Esophagus (tissue), 2 donors: ENCODE data around the gene TEX2. TPM values are rescaled to one million over a fixed set of nuclear protein-coding genes. Genes with fewer than 3 reads are reported as not detected.

Experiments used
- H3K27ac ChIP-seq, 2 donors: one replicate each; pipeline ENCODE4 v1.5.1; 2013; ENCODE audit warnings: low read depth in 2 of 2, mild to moderate bottlenecking in 2 of 2, inconsistent platforms in 1 of 2, low read length in 1 of 2, moderate library complexity in 1 of 2
- H3K27me3 ChIP-seq, 2 donors: one replicate each; pipeline ENCODE4 v1.6.1; 2013; ENCODE audit warnings: low read length in 2 of 2, control low read depth in 1 of 2, mild to moderate bottlenecking in 1 of 2; ENCODE audit not compliant: insufficient read depth in 2 of 2, control insufficient read depth in 1 of 2
- H3K36me3 ChIP-seq, 2 donors: one replicate each; pipeline ENCODE4 v1.6.1; 2013; ENCODE audit warnings: low read length in 1 of 2; ENCODE audit not compliant: control insufficient read depth in 2 of 2, insufficient read depth in 2 of 2
- H3K4me1 ChIP-seq, 2 donors: one replicate each; pipeline ENCODE4 v1.6.1; 2013; ENCODE audit warnings: low read length in 1 of 2; ENCODE audit not compliant: control insufficient read depth in 2 of 2, insufficient read depth in 2 of 2
- H3K4me3 ChIP-seq, 2 donors: one replicate each; pipeline ENCODE4 v1.5.1; 2013; ENCODE audit warnings: low read length in 2 of 2, mild to moderate bottlenecking in 2 of 2, low read depth in 1 of 2, moderate library complexity in 1 of 2
- H3K9me3 ChIP-seq, 2 donors: one replicate each; pipeline ENCODE4 v1.6.1; 2013; ENCODE audit warnings: mild to moderate bottlenecking in 2 of 2, low read depth in 1 of 2, low read length in 1 of 2, moderate library complexity in 1 of 2; ENCODE audit not compliant: control insufficient read depth in 2 of 2, insufficient read depth in 1 of 2
- WGBS, 2 donors: extraction: QIAGEN DNeasy Blood & Tissue Kit; methylation state at CpG; one replicate each; pipeline ENCODE4 v1.1.7; 2013; 5-methylcytosine and 5-hydroxymethylcytosine counted together
- polyA plus RNA-seq, 2 donors: library from polyadenylated mRNA; stranded (reverse); fragments of 200-250 nt; gene quantifications; one replicate each; pipeline ENCODE4 v1.2.3, GENCODE V29; 2013
- donor health status: healthy with polysubstance abuse.
- donor health status: Bipolar disorder and iron deficiency.

Gene TEX2
- polyA plus RNA-seq, 2 donors = 7.9 to 10.6 TPM

- Histone ChIP-seq H3K9me3 (no peaks in the 10 kb centered on the region), H3K27ac (no peak overlapping the region), H3K4me1 (peaks cover 0 to 4% of the 10 kb centered on the region in 2 donors), H3K27me3 (no peaks in the 10 kb centered on the region), H3K4me3 (no peak overlapping the region), H3K36me3 (peaks cover 0 to 8% of the 10 kb centered on the region in 2 donors)
- 79 to 89% methylated on average over 12 of the region's 12 CpGs for WGBS, 2 donors
Observed at GRCh38 chr17:64158831-64159590, 104.0 kb downstream of the TEX2 start.

- Histone ChIP-seq H3K36me3 (peaks cover 0 to 8% of the 10 kb centered on the region in 2 donors), H3K27ac (no peak overlapping the region), H3K27me3 (no peaks in the 10 kb centered on the region), H3K4me3 (no peak overlapping the region), H3K9me3 (no peaks in the 10 kb centered on the region), H3K4me1 (peaks cover 0 to 4% of the 10 kb centered on the region in 2 donors)
- WGBS, 2 donors = 74 to 75% methylated on average over 7 of the region's 7 CpGs
Observed at GRCh38 chr17:64158406-64158805, 104.7 kb downstream of the TEX2 start.

DNA sequence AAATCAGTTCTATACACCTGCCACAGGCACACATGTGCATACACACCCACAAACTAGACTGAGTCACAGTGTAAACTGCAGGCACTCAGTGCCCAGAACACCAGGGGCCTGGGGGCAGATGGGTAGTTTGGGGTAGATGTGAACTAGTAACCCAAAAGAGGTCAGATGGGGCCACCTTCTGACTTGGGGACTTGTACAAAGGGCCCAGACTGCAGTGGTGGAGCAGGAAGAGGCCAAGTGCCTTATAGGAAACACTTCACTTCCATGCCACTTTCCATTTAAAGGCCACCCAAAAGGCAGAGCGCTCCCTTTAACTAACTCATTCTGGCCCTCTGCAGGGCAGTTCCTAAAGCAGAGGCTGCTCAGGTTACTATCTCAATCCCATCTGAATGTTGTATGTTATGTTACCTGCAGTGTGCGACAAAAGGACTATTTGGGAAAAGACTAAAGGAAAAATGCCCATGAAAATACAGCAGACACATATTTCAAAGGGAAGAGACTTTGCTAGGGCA, 105.3 kb downstream of the TEX2 start:
- WGBS, 2 donors = 93 to 97% methylated on average over 2 of the region's 2 CpGs
- Histone ChIP-seq H3K27ac (no peak overlapping the region), H3K36me3 (peaks cover 3 to 10% of the 10 kb centered on the region in 2 donors)

GRCh38 chr17:64156670-64157069, 106.4 kb downstream of the TEX2 start:
- WGBS, 2 donors = 93 to 96% methylated on average over 2 of the region's 2 CpGs
- H3K27ac ChIP-seq = peak overlapping the region in 1 of 2 donors; percentile 26
- no peaks in the 10 kb centered on the region for H3K27me3 ChIP-seq
- H3K4me1 ChIP-seq = no peaks in the 10 kb centered on the region
- H3K9me3 ChIP-seq = no peaks in the 10 kb centered on the region
- no peak overlapping the region for H3K4me3 ChIP-seq
- peaks cover 3 to 14% of the 10 kb centered on the region in 2 donors for H3K36me3 ChIP-seq

More for the DNA sequence above, 105.3 kb downstream of the TEX2 start:
- Histone ChIP-seq H3K4me3 (no peak overlapping the region), H3K27me3 (no peaks in the 10 kb centered on the region), H3K9me3 (no peaks in the 10 kb centered on the region), H3K4me1 (peaks cover 0 to 3% of the 10 kb centered on the region in 2 donors)

DNA sequence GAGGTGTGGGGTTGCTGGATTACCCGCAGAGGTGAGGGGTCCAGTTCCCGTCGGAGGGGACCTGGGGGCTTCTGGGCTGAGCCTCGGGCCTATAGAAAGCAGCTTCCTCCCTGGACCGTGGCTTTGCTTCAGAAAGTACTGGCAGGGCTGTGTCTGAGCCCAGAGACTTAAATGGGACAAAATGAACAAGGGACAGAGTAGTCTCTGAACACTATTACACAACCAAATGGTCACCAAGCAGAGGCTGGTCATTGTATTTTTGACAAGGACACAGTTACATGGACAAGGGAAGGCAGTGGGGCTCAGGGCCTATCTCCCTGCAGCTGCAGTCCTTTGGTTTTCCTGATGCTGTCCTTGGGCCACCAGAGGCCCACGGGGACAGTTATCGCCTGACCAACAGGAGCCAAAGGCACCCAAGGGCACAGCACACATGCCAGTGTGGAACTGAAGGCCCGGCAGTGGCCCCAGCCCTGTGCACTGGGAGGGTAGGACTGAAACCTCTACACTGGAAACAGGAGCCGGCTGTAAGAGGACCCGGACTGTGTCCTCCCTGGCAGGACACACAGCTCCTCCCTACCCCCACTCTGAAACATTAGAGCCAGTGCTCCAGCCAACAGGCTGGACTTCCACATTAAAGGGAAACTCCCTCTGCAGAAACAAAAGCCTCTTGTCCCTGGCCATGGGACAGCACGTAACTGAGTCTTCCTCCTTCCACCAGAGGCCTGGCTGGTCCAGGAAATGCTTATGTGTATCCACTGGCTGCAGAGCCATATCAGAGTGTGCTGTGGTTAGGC, 107.1 kb downstream of the TEX2 start:
- 67 to 78% methylated on average over 11 of the region's 11 CpGs for WGBS, 2 donors
- no peaks in the 10 kb centered on the region for H3K9me3 ChIP-seq
- peaks cover 3 to 14% of the 10 kb centered on the region in 2 donors for H3K36me3 ChIP-seq
- no peaks in the 10 kb centered on the region for H3K4me1 ChIP-seq
- peak overlapping the region; percentile 6 to 44 for H3K27ac ChIP-seq
- no peak overlapping the region for H3K4me3 ChIP-seq
- no peaks in the 10 kb centered on the region for H3K27me3 ChIP-seq

DNA sequence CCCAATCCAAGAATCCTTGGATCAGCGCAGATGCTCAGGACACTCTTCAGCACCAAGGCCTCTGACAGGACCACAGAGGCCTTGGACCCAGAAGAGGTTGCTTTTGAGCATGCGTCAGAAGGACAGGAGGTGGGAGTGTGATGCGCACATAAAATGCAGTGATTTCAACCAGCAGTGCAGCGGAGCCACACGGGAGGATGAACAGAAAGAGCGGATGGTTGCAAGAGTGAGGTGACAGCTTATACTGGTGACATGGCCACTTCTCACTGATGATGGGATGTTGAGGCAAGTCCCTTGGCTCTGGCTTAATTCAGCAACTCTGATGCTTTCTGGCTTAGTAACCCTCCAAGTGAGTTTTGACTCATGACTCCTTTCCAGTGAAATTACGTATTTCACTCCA, 107.9 kb downstream of the TEX2 start:
- H3K27me3 ChIP-seq = no peaks in the 10 kb centered on the region
- H3K4me3 ChIP-seq = no peak overlapping the region
- H3K9me3 ChIP-seq = no peaks in the 10 kb centered on the region
- peaks cover 5 to 16% of the 10 kb centered on the region in 2 donors for H3K36me3 ChIP-seq
- WGBS, 2 donors = 95 to 98% methylated on average over 7 of the region's 7 CpGs
- peak overlapping the region in 1 of 2 donors; percentile 3 for H3K27ac ChIP-seq
- H3K4me1 ChIP-seq = no peaks in the 10 kb centered on the region

GRCh38 chr17:64154717-64155116, 108.3 kb downstream of the TEX2 start:
- WGBS, 2 donors = 81 to 86% methylated on average over 9 of the region's 9 CpGs
- no peak overlapping the region for H3K4me3 ChIP-seq
- H3K9me3 ChIP-seq = no peaks in the 10 kb centered on the region
- H3K36me3 ChIP-seq = peaks cover 5 to 16% of the 10 kb centered on the region in 2 donors
- peak overlapping the region in 1 of 2 donors; percentile 3 for H3K27ac ChIP-seq
- H3K27me3 ChIP-seq = no peaks in the 10 kb centered on the region
- no peaks in the 10 kb centered on the region for H3K4me1 ChIP-seq

GRCh38 chr17:64154313-64154695, 108.8 kb downstream of the TEX2 start:
- Histone ChIP-seq H3K4me1 (no peaks in the 10 kb centered on the region), H3K4me3 (no peak overlapping the region), H3K9me3 (no peaks in the 10 kb centered on the region), H3K36me3 (peaks cover 5 to 16% of the 10 kb centered on the region in 2 donors), H3K27ac (no peak overlapping the region), H3K27me3 (no peaks in the 10 kb centered on the region)
- WGBS, 2 donors = 61 to 62% methylated on average over 4 of the region's 4 CpGs

- H3K9me3 ChIP-seq = no peaks in the 10 kb centered on the region
- peaks cover 5 to 16% of the 10 kb centered on the region in 2 donors for H3K36me3 ChIP-seq
- no peaks in the 10 kb centered on the region for H3K27me3 ChIP-seq
- WGBS, 2 donors = 87 to 92% methylated on average over 3 of the region's 3 CpGs
- H3K4me3 ChIP-seq = no peak overlapping the region
- H3K27ac ChIP-seq = no peak overlapping the region
- H3K4me1 ChIP-seq = no peaks in the 10 kb centered on the region
Observed at GRCh38 chr17:64153565-64154312, 109.3 kb downstream of the TEX2 start.
